PC-9 (cell line): Measurements from ENCODE around the gene CCL27.

Experiments
- CTCF ChIP-seq: fragments of 200-600 bp; sonication (generic); conservative IDR thresholded peaks from 2 replicates; pipeline ENCODE4 v1.6.1; 2017; ENCODE audit warnings: mixed run types, antibody characterized with exemption, mild to moderate bottlenecking, moderate library complexity
- EZH2 ChIP-seq: fragments of 200-600 bp; sonication (generic); IDR thresholded peaks from 2 replicates; pipeline ENCODE4 v1.8.0; 2017; ENCODE audit warnings: antibody characterized with exemption, low read depth

- no peak for TF ChIP-seq CTCF
- TF ChIP-seq EZH2, result no peak
Measured at GRCh38 chr9:34635556-34635955, 26.9 kb downstream of the CCL27 start.
